Uterus (tissue), 4 donors: ENCODE results near the gene SLC39A2. TPM values are rescaled to one million over a fixed set of nuclear protein-coding genes. Genes with fewer than 3 reads are reported as not detected.
A peak's percentile ranks its signal among the peaks of the same experiment; 100 is the strongest.

ENCODE experiments used
- DNase-seq, 2 donors: peaks; one replicate each; pipeline ENCODE4 v3.0.0-alpha.2; 2019 to 2020
- H3K27ac ChIP-seq, 2 donors: fragments of 200-600 bp; sonication (generic); 1 replicate in 1 of 2; 2 replicates in 1 of 2; pipeline ENCODE4 v1.5.1; 2016 to 2018
- H3K27me3 ChIP-seq, 2 donors: fragments of 200-600 bp; sonication (generic); one replicate each; pipeline ENCODE4 v1.5.1; 2018 to 2019; ENCODE audit warnings: control low read depth in 1 of 2
- H3K36me3 ChIP-seq, 2 donors: fragments of 200-600 bp; sonication (generic); one replicate each; pipeline ENCODE4 v1.5.1; 2019; ENCODE audit warnings: control low read depth in 1 of 2
- H3K4me1 ChIP-seq, 2 donors: fragments of 200-600 bp; sonication (generic); one replicate each; pipeline ENCODE4 v1.5.1; 2018 to 2019; ENCODE audit warnings: control low read depth in 1 of 2
- H3K4me3 ChIP-seq, 2 donors: fragments of 200-600 bp; sonication (generic); 1 replicate in 1 of 2; 2 replicates in 1 of 2; pipeline ENCODE4 v1.5.1; 2018 to 2019; ENCODE audit warnings: mild to moderate bottlenecking in 1 of 2
- H3K9me3 ChIP-seq, 2 donors: fragments of 200-600 bp; sonication (generic); one replicate each; pipeline ENCODE4 v1.5.1; 2019; ENCODE audit warnings: control low read depth in 1 of 2
- POLR2A ChIP-seq, 2 donors: fragments of 450-650 bp; IDR thresholded peaks; one replicate each; pipeline ENCODE4 v1.6.1; 2016; ENCODE audit warnings: antibody characterized with exemption in 2 of 2, mild to moderate bottlenecking in 1 of 2, moderate library complexity in 1 of 2
- intact Hi-C: fragments of 100-400 bp; cut with DNase I; formaldehyde crosslinking; loops from one replicate; pipeline ENCODE4 v1.15.1; 2023; ENCODE audit warnings: low total_unique reads
- total RNA-seq, 4 donors: library from RNA; depleted of rRNA in 3 of 4; stranded (reverse); fragments of >200 nt in 3 of 4; gene quantifications; one replicate each; pipeline versions ENCODE4 v1.1.0 to v1.2.4, GENCODE V29; 2014 to 2023
- TF ChIP-seq, protein P1 (sequence below), 4 experiments: fragments of 200-600 bp in 2 of 4; fragments of 450-650 bp in 2 of 4; sonication (generic) in 2 of 4; IDR thresholded peaks; one replicate each; pipeline ENCODE4 v1.5.1; 2016 to 2019; ENCODE audit warnings: antibody characterized with exemption in 4 of 4, mild to moderate bottlenecking in 2 of 4, moderate library complexity in 1 of 4
- donor health status: DM: yes; HTN: yes; CAD: no.

SLC39A2 gene
- total RNA-seq, 4 donors from 2014 or later = 0.52 to 0.97 TPM; not detected in 2

DNA sequence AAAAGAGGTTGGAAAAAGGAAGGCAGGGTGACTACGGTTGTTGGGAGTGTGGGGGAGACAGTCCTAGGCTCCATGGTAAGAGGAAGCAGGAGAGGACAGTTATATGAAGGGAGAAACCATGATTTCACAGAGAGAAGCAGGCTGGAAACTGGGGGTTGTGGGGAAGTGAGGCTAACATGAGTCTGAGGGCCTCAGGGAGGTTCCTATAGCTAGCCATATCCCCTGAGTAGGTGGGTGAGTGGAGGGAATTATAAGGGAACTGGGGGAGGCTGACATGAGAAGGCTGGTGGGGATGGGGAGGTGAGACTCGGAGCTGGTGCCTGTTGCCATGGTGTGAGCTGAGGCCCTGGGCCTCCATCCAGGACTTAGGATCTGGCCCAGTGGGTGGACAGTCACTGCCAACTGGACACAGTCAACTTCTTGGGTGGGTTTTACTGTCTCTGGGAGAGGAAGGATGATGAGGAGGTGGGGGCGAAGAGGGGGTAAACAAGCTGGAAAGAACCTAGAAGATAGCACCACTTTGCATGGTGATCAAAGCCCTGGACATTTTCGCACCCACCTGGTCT lies 34.1 kb downstream of the SLC39A2 start:
- H3K27ac ChIP-seq = peak overlapping the region; percentile 27 to 44
- peaks cover 0 to 4% of the 10 kb centered on the region in 2 donors for H3K4me1 ChIP-seq
- no peaks in the 10 kb centered on the region for H3K9me3 ChIP-seq
- H3K4me3 ChIP-seq = no peak overlapping the region
- intact Hi-C loops = no loop called here
- no peak for DNase-seq
- H3K36me3 ChIP-seq = no peaks in the 10 kb centered on the region
- H3K27me3 ChIP-seq = no peaks in the 10 kb centered on the region
- TF ChIP-seq, protein P1, sequence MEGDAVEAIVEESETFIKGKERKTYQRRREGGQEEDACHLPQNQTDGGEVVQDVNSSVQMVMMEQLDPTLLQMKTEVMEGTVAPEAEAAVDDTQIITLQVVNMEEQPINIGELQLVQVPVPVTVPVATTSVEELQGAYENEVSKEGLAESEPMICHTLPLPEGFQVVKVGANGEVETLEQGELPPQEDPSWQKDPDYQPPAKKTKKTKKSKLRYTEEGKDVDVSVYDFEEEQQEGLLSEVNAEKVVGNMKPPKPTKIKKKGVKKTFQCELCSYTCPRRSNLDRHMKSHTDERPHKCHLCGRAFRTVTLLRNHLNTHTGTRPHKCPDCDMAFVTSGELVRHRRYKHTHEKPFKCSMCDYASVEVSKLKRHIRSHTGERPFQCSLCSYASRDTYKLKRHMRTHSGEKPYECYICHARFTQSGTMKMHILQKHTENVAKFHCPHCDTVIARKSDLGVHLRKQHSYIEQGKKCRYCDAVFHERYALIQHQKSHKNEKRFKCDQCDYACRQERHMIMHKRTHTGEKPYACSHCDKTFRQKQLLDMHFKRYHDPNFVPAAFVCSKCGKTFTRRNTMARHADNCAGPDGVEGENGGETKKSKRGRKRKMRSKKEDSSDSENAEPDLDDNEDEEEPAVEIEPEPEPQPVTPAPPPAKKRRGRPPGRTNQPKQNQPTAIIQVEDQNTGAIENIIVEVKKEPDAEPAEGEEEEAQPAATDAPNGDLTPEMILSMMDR (IDR thresholded peaks at IDR 0.05) = no peak
- TF ChIP-seq POLR2A (IDR thresholded peaks at IDR 0.05) = no peak

DNA sequence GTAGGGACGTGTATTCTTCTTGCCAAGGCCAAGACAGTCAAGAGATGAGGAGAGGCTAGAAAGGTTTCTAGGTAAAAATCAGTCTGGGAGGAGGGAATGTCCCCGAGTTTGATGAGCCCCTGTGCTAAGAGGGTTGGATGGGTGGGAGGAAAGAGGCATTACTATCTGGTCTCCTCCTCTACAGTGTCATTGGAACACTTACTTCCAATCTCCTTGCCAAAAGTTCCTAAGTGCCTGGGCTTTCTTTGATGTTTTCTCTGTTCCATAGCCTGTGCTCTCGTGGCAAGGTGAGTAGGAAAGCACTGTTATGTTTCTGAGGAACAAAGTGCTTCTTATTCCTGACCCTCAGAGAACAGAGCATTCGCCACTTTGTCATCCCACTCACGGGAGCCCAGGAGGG lies 35.6 kb downstream of the SLC39A2 start, which contains the start of gene RNASE13:
RNASE13 (minus strand) TSS at position 101 of the 400 bp plus-strand sequence. CDS start 519 bp downstream, outside the sequence.
- Histone ChIP-seq H3K36me3 (no peaks in the 10 kb centered on the region), H3K27ac (peak within 1 kb of the TSS; percentile 40 to 56)

DNA sequence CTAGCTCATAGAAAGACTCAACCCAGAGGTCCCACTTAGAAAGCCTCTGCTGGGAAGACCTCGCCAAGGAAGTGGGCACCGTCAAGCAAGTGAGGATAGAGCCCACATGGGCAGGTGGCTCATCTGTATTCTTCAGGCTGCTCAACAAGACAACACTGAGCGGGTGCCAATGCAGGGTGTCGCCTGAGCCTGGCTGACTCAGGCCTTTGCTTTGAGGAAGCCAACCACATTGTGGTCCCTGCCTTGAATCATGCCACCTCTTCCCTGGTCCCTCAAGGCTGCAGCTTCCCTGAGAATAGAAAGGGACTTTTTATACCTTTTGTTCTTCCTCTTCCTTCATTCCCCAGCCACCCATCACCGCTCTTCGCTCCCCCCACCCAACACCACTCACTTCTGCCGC lies 37.7 kb downstream of the SLC39A2 start:
- H3K27ac ChIP-seq = peak overlapping the region; percentile 38 to 93
- no peak for DNase-seq
- no peaks in the 10 kb centered on the region for H3K27me3 ChIP-seq
- TF ChIP-seq, protein P1 (IDR thresholded peaks at IDR 0.05) = no peak
- TF ChIP-seq POLR2A (IDR thresholded peaks at IDR 0.05) = no peak
- H3K9me3 ChIP-seq = no peaks in the 10 kb centered on the region
- H3K4me3 ChIP-seq = no peak overlapping the region
- peaks cover 0 to 4% of the 10 kb centered on the region in 2 donors for H3K4me1 ChIP-seq
- intact Hi-C loops = no loop called here
- H3K36me3 ChIP-seq = no peaks in the 10 kb centered on the region

More for the DNA sequence above, 35.6 kb downstream of the SLC39A2 start, which contains the start of gene RNASE13:
- no peaks in the 10 kb centered on the region for H3K9me3 ChIP-seq
- H3K27me3 ChIP-seq = no peaks in the 10 kb centered on the region
- H3K4me1 ChIP-seq = peaks cover 0 to 4% of the 10 kb centered on the region in 2 donors
- TF ChIP-seq, protein P1 (IDR thresholded peaks at IDR 0.05) = no peak
- TF ChIP-seq POLR2A (IDR thresholded peaks at IDR 0.05) = no peak
- no peak for DNase-seq
- H3K4me3 ChIP-seq = no peak within 1 kb of the TSS
- intact Hi-C loops = no loop called here

DNA sequence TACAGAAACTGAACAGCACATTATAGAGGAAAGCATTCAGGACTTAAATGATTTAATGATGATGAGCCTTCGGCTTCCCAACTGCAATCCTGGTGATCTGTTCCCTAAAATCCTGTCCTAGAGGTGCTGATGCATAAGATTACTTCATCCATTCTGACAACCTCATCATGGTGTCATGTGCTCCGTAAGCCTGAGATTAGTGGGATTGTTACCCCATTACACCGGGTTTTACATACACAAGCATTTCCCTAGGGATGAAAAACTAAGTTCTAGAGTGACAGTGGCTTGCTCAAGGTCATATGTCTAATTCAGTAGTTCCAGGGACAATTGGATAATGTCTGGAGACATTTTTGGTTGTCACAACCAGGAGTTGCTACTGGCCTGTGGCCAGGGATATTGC lies 38.1 kb downstream of the SLC39A2 start:
- Histone ChIP-seq H3K4me1 (peaks cover 0 to 4% of the 10 kb centered on the region in 2 donors), H3K27ac (peak overlapping the region; percentile 38 to 93), H3K9me3 (no peaks in the 10 kb centered on the region), H3K4me3 (no peak overlapping the region), H3K36me3 (no peaks in the 10 kb centered on the region), H3K27me3 (no peaks in the 10 kb centered on the region)
- no peak for DNase-seq
- intact Hi-C loops = no loop called here
- no peak for TF ChIP-seq POLR2A (IDR thresholded peaks at IDR 0.05)
- TF ChIP-seq, protein P1 (IDR thresholded peaks at IDR 0.05) = no peak
